Measurements from ENCODE around the gene CCDC178. TPM values are rescaled to one million over a fixed set of nuclear protein-coding genes. Genes with fewer than 3 reads are reported as not detected.
A peak's percentile ranks its signal among the peaks of the same experiment; 100 is the strongest.

CCDC178 gene
- total and polyA plus RNA-seq, 7 donors, result 0.06 to 0.25 (median 0.18) TPM; not detected in 4

GRCh38 chr18:33231474-33232317, 208.8 kb downstream of the CCDC178 start:
- ATAC-seq (peak in 3 of 4 donors; percentile 58 to 71 (median 64)), DNase-seq (peak; percentile 20 to 50)
- intact Hi-C loops (cut with DNase I), result loop anchor here in 1 of 2 donors (5.0 kb wide), 1 partner anchor 531 kb away; no protein-coding TSS in a partner anchor
- Histone ChIP-seq H3K4me3 (no peak overlapping the region), H3K36me3 (ENCODE audit: insufficient read depth in 1 of 2, low read depth in 1 of 2) (no peaks in the 10 kb centered on the region), H3K27ac (no peak overlapping the region), H3K4me1 (no peaks in the 10 kb centered on the region), H3K9me3 (no peaks in the 10 kb centered on the region), H3K27me3 (ENCODE audit: insufficient read depth in 3 of 3, low read length in 2 of 3) (no peaks in the 10 kb centered on the region)
- WGBS, 3 donors, result 64 to 68% (median 67%) methylated on average over 6 of the region's 6 CpGs
- peak; percentile 80 for TF ChIP-seq CTCF (IDR thresholded peaks at IDR 0.05)

GRCh38 chr18:33212363-33212762, 228.2 kb downstream of the CCDC178 start:
- H3K27ac ChIP-seq, result no peak overlapping the region
- TF ChIP-seq CTCF (IDR thresholded peaks at IDR 0.05), result no peak
- H3K4me1 ChIP-seq, result no peaks in the 10 kb centered on the region
- WGBS, 3 donors, result 65 to 69% (median 68%) methylated on average over 2 of the region's 2 CpGs
- no peak overlapping the region for H3K4me3 ChIP-seq
- no peaks in the 10 kb centered on the region for H3K27me3 ChIP-seq (ENCODE audit: insufficient read depth in 3 of 3, low read length in 2 of 3)
- intact Hi-C loops (cut with DNase I), result no loop called here
- H3K36me3 ChIP-seq (ENCODE audit: insufficient read depth in 1 of 2, low read depth in 1 of 2), result no peaks in the 10 kb centered on the region
- ATAC-seq, result no peak
- no peaks in the 10 kb centered on the region for H3K9me3 ChIP-seq
- DNase-seq, result no peak

DNA sequence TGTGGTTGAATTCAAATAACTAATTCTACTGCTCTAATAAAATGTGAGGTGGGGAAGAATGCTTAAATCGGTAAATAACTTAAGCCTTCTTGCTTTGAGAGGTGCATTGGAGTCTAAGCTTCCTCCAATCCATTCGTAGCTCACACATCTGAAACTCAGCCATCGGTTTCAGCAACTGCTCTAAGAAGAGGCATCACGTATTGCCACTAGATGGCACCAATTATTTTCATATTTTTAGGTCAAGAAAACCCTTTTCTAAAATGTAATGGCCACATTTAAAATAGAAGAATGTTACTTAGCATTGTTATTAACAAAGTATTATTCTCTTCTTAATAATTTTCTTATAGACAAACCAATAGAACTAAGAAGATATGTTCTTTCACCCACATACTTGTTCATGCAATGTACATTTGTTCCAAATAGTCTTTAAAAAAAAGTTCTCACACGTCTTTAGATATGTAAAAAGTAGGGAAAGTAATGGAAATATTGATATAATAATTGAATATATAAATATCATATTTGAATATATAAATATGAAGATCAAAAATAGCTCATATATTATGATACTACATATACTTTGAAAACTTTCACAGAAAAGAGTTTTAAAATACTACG, 229.8 kb downstream of the CCDC178 start:
- ATAC-seq, result no peak
- intact Hi-C loops (cut with DNase I), result no loop called here
- TF ChIP-seq CTCF (IDR thresholded peaks at IDR 0.05), result no peak
- Histone ChIP-seq H3K27me3 (ENCODE audit: insufficient read depth in 3 of 3, low read length in 2 of 3) (no peaks in the 10 kb centered on the region), H3K4me3 (no peak overlapping the region), H3K4me1 (no peaks in the 10 kb centered on the region), H3K27ac (no peak overlapping the region), H3K9me3 (no peaks in the 10 kb centered on the region), H3K36me3 (ENCODE audit: insufficient read depth in 1 of 2, low read depth in 1 of 2) (no peaks in the 10 kb centered on the region)
- WGBS, 3 donors, result 30 to 32% (median 32%) methylated on average over 6 of the region's 6 CpGs
- DNase-seq, result no peak

DNA sequence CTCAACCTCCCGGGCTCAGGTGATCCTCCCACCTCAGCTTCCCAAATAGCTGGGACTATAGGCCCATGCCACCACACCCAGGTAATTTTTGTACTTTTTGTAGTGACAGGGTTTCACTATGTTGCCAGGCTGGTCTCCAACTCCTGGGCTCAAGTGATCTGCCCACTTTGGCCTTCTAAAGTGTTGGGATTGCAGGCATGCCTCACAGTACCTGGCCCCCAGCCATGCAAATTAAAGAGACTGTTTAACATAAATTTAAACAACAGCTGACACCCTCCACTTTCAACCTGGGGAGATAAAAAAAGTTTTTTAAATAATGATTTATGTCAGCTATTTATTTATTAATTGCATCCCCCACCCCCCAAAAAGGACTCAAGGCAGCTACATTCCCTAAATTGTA, 234.7 kb downstream of the CCDC178 start:
- TF ChIP-seq CTCF (IDR thresholded peaks at IDR 0.05), result no peak
- WGBS, 3 donors, result 76 to 89% (median 88%) methylated on average over 1 of the region's 1 CpG
- no peaks in the 10 kb centered on the region for H3K9me3 ChIP-seq
- intact Hi-C loops (cut with DNase I), result no loop called here
- H3K4me1 ChIP-seq, result no peaks in the 10 kb centered on the region
- ATAC-seq (no peak), DNase-seq (no peak)
- H3K27ac ChIP-seq, result no peak overlapping the region
- no peak overlapping the region for H3K4me3 ChIP-seq
- no peaks in the 10 kb centered on the region for H3K27me3 ChIP-seq (ENCODE audit: insufficient read depth in 3 of 3, low read length in 2 of 3)
- no peaks in the 10 kb centered on the region for H3K36me3 ChIP-seq (ENCODE audit: insufficient read depth in 1 of 2, low read depth in 1 of 2)
